ENCODE results near the gene PNPLA1.
"Not testable (repeated sequence)": the region's sequence is repeated elsewhere in the genome, so short reads cannot be mapped to it uniquely, and the experiment has no call there.

The PNPLA1 gene

DNA sequence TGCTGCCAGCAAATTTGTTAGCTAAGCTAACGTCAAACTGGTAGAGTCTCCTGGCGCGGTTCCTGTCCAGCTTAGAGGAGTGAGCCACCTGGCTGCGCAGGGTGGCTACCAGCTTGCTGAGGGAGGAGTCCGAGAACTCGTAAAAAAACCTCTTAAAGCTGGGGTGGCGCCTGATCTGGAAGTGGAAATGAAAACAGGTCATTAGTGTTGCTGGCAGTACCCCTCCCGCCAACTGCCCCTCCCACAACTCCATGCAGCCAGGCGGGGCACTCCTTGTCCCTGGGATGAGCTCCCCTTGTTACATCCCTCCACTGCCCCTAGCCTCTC is 49.5 kb downstream of the PNPLA1 start:
- no peak for DNase-seq

DNA sequence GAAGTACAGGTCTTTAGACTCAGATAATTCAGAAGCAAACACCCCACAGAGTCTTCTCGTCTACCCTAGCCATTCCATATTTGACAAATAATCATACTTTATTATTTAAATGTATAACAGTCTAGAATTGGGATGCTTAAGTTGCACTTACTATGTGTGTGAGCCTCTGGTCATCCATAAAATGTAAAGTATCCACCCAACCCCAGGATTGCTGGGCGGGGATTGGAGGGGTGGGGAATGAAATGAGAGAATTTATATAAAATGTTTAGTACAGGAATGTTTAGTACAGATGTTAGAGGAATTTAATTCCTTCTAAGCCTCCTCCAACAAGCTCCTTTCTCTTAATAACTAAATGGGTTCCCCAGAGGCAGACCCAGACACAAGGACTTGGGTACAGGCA is 50.0 kb downstream of the PNPLA1 start:
- DNase-seq: no peak

DNA sequence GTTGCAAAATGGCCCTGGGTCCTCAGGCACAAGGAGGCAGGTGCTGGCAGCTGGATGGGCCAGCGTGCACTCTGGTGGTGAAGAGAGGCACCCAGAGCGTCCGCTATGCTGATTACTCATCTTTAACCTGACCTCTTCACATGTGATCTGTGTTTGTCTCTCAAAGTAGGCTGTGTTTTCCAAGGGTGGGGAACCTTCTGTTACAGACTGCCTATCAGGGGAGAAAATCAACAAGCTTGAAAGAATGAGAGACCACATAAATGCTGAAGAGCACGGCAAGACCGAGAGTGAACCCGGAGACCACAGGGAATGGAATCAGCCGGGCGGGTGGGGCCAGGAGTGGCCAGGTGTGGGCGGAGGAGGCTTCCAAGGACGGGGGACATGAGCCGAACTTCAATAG is 50.6 kb downstream of the PNPLA1 start:
- no peak for DNase-seq

DNA sequence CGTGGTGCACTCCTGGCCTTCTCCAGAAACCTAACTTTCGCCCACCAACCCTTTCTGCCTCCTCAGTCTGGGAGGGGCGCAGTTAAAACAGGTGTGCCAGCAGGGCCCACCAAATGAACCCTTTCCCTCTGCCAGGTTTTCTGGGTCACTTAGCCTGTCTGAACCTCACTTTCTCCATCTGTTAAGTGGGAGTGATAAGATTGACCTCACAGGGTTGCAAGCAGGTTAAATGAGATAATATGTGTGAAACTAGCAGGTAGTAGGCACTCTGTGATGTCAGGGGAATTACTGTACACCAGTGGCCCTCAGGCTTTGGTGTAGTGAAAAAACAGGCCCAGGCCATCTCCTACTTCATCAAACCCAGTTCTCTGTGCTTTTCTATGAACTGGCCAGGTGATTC is 52.7 kb downstream of the PNPLA1 start:
- no peak for DNase-seq

DNA sequence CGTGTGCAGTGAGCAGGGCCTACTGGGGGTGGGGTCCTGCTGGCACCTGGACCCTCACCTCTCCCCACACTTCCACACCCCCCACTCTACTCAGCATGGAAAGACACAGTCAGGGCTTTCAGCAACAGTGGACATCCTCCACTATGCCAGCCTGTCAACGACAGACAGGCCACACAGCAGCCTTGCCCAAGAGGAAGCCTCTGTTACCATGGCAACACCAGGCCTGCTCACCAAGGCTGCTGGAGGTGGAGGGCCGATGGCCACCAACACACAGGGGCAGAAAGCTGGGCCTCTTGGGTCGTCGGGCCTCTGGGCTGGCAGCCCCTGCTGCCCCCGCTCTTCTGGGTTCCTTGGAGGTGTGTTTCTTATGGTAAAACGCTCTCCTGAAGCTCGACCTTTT is 53.2 kb downstream of the PNPLA1 start:
- no peak for DNase-seq

DNA sequence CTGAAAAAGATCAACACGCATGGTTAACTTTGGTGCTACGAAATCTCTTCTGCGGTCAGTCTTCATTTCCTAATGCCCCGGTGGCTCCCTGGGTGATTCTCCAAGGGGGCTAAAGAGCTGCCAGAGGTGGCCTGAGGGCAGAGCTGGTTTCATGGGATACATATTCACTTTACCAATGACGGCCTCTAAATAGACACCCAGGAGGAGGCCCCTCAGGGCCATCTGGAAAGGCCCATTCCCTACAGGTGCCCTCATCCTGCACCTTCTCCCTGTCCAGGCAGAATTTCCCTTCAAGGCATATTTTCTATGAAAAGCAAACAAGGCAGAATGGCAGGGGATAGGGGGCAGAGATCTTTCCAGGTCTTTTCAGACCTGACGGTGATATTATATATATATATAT is 54.3 kb downstream of the PNPLA1 start:
- no peak for DNase-seq

DNA sequence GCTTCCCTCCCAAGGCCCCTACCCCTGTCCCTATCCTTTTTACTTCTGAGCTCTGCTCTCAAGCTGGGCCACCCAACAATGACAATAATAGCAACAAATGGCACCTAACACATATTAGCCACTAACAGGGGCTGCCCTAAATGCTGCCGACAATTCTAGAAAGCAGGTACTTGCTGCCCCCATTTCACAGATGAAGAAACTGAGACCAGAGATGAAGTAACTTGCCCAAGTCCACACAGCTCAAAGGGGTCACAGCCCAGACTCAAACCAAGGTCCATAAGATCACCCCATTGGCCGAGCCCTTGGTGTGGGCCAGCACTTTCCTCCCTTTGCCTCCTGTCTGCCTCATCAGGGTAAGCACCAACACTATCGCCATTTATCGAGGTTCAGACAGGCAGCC is 54.9 kb downstream of the PNPLA1 start:
- DNase-seq: no peak

DNA sequence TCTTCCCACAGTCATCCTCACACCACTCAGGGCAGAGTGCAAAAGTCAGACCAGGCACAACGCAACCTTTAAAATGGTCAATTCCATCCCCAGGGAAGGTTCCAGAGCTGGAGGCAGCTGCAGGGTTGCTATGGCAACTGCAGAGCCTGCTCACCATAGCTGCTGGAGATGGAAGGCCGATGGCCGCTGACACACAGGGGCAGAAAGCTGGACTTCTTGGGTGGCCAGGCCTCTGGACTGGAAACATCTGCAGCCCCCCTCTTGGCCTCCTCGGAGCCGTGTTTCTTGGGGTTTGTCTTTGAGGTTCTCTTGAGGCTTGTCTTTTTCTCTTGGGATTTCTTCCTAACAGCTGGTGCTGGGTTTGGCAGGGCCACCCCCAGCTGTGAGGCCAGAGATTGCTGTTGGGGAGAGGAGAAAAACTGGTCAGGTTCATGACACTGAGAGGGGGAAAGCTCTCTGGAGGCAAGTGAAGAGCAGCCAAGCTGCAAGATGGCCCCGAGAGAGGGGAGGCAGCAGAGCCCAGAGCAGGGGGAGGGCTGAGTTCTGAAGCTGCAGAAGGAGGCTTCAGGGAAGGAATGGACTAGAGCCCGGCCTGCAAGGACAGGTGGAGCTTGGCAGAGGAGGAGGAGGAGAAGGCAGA is 56.6 kb downstream of the PNPLA1 start:
- no peak for DNase-seq

DNA sequence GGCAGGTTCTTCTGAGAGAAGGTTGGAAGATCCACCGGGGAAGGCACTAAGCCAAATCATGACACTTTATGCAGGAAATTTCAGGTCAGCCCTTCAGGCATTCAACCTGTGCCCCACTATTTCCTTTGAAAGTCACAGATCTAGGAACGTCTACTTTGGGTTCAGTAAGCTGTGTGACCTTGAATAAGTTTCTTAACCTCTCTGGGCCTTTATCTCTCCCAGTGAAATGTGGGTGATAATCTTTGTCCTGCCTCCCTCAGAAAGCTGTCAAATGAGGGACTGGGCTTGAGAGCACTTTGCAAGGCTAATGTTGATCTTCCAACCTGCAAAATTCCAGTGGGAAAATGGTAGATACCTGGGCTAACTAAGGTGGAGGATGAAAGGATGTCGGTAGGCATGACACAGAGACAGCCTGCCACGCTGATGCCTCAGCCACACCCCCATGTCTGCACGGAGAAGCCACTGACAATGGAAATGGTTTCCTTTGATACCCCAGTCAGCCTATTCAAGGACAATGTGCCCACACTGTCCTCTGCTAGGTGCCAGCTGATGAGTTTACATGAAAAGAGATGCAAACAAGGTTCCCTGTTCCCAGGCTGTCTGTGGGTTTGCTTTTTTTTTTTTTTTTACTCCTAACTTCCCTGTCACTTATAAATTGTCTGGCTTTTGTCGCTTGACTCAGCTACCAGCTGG is 57.5 kb downstream of the PNPLA1 start:
- no peak for DNase-seq

DNA sequence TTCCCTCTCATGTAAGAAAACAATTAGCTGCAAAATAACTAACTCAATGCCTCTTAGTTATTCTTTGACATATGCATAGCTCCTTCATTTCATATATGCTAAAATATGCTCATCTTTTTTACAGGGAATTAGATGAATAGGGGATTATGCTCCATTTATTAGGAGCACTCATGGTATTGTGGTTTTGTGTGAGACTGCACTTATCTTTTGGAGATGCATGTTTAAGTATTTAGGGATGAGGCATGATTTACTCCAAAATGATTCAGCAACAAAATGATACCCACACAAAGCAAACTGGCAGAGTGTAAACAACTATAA is 58.0 kb downstream of the PNPLA1 start:
- DNase-seq: no peak

DNA sequence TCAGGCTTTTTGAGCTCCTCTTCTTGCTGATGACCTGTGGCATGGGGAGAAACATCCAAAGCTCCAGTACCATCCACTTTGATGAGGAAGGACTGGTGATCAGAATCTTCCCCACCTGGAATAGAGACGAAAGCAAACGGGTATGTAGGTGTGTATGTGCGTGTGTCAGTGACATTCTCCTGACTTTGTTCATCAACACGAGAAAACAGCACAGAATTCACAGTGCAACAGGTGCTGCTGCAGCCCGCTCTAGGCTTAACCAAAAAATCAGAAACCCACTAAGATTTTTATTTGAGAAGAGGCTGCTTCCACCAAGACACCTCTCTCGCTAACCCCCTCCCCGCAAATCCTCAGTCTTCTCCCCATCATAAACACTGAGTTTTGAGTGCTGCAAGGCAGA is 58.7 kb downstream of the PNPLA1 start:
- DNase-seq: no peak

DNA sequence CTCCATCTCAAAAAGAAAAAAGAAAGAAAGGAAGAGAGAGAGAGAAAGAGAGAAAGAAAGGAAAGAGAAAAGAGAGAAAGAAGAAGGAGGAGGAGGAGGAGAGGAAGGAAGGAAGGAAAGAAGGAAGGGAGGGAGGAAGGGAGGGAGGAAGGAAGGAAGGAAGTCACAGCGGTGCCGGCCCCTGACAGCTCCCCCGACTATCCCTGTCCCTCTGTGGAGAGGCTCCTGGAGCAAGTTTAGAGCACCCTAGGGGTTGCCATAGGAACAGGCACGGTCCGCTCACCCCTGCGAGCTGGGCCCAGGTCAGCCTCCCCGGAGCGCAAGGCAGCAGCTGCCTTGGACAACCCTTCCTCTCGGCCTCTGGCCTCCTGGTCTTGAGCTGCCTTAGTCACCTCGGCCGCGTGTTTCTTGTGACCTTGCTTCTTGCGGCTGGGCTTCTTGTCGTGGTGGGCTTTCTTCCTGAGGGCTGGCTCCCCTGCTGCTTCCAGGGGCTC is 60.0 kb downstream of the PNPLA1 start:
- no peak for DNase-seq

DNA sequence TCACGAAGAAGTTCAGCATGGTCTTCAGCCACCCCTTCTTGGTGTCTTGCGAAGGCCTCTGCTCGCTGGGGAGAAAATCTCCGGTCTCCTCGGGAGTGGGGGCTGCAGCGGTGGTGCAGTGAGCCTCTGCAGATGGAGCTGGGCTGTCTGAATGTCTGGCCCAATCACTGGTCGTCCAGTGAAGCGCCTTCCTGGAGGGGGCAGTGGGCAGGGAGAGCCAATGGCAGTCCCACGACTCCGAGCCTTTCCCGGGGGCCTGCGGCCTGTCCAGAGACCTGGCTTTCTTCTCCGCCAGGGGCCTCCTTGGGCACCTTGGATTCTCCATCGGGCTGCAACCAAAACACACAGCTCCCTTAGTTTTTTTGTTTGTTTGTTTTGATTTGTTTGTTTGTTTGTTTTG is 60.5 kb downstream of the PNPLA1 start:
- DNase-seq: no peak

DNA sequence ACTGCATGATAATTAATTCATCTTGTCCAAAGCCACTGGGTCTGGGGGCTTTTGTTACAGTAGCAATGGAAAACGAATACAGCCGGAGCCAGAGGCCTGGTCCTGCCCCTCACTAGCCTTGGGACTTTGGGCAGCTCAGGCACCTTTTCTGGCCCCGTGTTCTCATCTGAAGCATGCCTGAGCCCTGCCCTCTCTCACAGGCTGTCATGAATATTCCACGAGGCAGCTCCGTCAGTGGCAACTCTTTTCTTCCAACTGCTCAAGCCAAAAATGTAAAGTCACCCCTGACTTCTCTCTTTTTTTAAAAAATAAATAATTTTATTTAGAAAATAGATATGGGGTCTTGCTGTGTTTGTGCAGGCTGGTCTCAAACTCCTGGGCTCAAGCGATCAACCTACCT is 61.5 kb downstream of the PNPLA1 start:
- DNase-seq: no peak

DNA sequence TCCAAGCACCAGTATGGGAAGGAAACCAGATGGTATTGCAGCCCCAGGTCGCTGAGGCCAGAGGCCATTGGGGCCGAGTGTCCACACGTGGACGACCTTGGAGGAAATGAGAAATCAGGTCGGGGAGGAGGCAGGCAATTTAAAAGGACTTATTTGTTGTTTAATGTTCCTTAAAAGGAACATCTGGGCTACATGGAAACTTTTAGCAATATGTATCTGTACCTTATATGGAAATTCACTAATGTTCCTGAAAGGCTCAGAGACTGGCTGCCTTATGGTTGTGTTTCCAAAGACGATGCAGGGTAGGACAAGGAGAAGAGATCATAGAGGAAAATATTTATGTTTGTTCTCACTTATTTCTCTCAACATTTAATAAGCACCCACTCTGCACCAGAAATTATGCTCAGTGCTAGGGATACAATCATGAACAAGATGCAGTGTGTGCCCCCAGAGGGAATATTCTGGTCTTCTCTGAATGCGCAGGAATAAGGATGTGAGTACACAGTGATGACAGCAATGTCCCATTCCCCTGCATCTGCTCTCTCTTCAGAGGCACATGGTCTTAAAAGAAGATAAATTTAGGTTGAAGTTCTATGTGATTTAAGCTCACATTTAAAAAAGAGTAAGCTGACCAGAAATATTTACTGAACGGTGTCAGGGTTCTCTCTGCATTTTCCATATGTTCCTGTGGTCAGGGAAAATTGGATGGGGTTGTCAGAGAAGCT is 63.5 kb downstream of the PNPLA1 start:
- no peak for DNase-seq

DNA sequence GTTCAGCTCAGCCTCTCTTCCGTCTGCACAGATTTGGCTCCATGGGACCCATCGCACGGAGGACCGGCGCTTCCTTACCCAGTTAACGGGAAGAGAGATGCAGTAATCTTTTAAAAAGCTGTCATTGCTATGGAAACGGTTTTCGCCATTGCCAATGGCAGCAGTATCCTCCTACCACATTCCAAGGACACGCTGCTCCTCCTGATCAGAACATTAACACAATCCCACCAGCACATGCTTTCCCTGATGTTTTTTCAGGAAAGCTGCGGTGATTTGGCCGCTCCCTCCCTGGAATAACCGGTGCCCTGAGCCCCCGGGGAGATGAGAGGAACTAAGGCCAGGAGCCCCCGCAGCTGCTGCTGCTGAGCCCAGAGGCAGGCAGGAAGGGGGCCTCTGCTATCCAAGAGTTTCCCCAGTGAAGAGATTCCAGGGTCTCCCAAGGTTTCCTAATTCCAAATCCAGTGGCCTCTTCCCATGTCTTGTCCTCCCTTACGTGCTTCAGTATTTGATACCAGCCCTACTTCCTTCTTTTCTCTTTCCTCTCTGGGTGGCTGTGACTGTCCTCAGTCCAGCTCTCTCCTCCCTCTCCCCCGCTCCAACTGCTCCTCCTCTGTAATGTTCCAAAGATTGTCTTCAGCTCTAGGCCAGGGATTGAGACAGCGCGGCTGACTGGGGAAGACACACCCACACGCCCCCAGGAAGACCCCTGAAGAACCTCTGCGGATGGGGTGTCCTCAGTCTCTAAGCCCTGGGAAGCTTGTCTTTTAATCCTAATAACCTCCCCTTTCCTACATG is 64.3 kb downstream of the PNPLA1 start:
- DNase-seq: no peak

DNA sequence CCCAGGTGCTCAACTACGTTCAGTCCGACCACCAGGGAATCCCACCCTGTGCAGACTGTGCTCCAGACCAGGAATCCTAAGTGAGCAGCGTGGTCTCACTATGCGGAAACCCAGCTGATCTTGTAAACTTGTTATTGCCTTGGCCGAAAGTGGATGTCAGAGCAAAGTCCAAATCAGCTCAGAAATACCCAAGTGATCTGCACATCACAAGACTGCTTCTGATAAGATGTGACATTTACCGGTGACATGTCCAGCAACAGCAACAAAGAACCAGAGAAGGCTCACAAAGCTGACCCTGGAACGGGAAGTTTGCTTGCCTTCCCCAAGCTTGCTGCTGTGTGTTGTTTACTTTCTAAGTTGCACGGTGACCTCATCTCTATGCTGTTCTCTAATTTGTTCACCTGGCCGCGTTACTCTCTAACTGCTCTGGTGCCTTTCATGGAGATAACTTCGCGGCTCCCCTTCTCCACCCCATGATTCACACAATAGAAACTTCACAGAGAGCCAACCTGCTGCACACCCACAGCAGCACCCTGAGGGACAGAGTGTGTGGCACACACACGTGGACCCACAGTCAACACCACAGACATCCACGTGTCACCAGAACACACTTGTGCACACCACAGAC is 65.1 kb downstream of the PNPLA1 start:
- no peak for DNase-seq

DNA sequence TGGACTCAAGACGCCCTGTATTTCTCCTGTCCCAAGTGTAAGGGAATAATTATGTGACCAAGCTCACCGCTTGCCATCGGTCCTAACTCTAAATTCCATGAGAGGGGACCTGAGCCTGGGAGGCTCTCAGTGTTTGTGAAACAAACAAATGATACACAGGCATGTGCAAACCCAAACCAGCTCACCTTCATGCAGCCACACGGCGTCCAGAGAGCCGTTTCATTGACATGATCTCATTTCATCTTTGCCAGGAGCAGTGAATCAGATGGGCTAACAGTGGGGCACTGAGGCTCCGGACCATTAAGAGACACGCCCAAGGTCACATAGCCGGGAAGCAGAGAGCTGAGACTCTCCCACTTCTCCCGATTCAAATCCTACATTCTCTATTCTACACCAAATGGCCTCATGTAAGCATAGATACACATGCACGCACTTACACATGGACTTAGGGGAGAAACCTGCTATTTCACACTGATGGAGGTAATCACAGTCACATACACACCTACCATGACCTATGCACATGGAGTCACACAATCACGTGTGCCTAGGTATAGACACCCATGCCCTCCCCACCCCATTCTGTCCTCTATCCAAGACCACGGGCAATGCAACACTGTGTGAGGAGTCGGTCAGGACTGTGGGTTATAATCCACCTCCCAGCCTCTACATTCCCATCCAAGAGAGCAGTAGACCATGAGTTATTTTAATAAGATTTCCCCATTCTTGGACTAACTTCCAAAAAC is 65.8 kb downstream of the PNPLA1 start:
- no peak for DNase-seq

DNA sequence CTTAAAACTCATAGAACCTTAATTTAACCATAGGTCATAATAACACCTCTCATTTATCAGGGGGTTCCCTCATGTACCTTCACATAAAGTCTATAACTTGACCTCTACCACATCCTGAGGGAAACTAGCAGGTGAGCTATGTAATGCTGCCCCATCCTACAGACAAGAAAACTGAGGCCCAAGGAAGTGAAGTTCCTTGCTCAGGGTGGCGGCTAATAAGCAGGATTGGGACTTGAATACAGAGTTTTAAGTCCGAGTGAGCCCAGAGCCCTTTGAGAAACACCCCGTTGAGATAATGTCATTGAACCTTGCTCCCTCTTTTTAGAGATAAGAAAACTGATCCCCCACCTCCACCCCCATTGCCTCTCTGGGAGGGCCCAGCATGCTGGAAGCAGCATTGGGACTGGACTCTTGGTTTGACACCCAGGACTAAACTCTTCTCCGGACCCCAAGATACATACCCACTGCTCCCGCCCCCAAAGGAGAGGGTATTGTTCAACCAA is 66.4 kb downstream of the PNPLA1 start:
- no peak for DNase-seq

DNA sequence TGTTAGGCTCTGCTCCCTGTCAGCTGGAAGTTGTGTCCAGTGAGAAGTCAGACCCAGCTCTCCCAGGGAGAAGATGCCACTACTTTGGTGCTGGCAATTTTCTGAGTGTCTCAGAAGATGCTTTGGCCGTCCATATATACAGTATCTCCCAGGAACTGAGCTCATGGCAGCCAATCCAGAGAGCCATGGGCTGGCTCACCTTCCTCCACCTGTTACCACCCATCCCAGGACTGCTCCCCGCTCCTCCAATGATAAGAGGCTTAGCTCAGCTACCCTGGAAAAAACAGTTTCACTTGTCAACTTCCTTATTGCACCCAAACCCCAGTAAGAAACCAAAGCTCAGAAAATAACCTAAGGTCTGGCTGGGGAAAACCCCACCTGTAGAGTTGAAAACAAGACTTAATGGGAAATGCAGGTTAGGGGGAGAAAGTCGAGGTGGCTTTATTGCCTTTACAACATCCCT is 67.0 kb downstream of the PNPLA1 start, which contains the start of gene BNIP5:
Gene BNIP5, minus strand, starts transcription at position 110 of the 463 bp plus-strand sequence. CDS start 6,198 bp downstream, outside the sequence.
- DNase-seq: no peak

DNA sequence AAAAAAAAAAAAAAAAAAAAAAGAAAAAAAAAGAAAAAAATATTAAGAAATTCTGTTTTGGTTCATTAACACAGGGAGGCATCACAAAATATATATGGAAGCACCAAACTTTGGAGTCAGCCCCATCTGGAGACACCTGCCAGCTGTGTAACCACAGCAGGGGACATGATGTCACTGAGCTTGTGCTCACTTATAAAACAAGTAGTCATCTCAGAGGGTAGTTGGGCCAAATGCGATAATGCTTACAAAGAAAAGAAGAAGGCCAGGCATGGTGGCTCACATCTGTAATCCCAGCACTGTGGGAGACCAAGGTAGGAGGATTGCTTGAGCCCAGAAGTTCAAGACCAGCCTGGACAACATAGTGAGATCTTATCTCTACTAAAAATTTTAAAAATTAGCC is 68.0 kb downstream of the PNPLA1 start:
- DNase-seq: no peak

DNA sequence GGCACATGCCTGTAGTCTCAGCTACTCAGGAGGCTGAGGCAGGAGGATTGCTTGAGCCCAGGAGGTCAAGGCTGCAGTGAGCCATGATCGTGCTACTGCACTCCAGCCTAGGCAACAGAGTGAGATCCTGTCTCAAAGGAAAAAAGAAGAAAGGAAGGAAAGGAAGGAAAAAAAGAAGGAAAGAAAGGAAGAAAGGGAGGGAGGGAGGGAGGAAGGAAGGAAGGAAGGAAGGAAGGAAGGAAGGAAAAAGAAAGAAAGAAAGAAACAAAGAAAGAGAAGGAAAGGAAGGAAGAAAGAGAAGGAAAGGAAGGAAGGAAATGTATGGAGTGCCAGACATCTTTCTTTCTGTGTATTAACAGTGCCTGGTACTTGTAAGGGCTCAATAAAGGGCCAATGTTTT is 68.4 kb downstream of the PNPLA1 start:
- not testable (repeated sequence) for DNase-seq

Data from NCI-H1694 treated with DMSO at 0.1 percent for 48 hours (cell line).